ENCODE data around the gene COL23A1. TPM values are rescaled to one million over a fixed set of nuclear protein-coding genes. Genes with fewer than 3 reads are reported as not detected.

Gene COL23A1
- total RNA-seq, 1 donor from 2014 or later, result 2.9 TPM

DNA sequence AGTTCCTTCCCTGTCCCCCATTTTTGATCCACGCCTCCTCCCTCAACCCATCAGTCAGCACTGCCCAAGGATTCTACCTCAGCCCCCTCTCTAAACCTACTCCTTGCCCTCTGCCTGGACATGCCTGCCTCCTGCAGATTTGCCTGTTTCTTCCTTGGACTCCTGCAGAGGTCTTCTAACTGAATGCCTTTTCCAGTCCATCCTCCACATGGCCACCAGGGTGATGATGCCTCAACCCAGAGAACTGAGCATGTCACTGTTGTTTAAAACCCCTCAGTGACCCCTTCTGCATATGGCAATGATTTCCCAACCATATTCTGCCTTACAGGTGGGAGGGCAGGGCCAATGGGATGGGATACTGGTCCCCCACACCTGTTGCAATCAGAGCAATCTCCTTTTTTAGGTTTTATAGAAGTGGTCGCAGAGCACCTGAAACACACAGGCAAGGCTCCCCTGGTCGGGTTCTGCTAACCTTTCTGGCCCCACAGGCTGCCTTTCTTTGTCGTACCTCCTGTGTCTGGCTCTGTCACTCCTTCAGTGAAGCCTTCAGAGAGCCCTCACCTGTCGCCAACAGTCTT is 366.9 kb downstream of the COL23A1 start:
- peak overlapping the region; percentile 60 for H3K27ac Mint-ChIP-seq (ENCODE audit: unreplicated experiment)
- no peak for DNase-seq
- TF ChIP-seq, protein P1, sequence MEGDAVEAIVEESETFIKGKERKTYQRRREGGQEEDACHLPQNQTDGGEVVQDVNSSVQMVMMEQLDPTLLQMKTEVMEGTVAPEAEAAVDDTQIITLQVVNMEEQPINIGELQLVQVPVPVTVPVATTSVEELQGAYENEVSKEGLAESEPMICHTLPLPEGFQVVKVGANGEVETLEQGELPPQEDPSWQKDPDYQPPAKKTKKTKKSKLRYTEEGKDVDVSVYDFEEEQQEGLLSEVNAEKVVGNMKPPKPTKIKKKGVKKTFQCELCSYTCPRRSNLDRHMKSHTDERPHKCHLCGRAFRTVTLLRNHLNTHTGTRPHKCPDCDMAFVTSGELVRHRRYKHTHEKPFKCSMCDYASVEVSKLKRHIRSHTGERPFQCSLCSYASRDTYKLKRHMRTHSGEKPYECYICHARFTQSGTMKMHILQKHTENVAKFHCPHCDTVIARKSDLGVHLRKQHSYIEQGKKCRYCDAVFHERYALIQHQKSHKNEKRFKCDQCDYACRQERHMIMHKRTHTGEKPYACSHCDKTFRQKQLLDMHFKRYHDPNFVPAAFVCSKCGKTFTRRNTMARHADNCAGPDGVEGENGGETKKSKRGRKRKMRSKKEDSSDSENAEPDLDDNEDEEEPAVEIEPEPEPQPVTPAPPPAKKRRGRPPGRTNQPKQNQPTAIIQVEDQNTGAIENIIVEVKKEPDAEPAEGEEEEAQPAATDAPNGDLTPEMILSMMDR (IDR thresholded peaks at IDR 0.05; ENCODE audit: partially characterized antibody, unreplicated experiment), result no peak
- H3K27me3 Mint-ChIP-seq (ENCODE audit: unreplicated experiment), result peaks cover 6% of the 10 kb centered on the region
- no peak overlapping the region for H3K4me3 Mint-ChIP-seq (ENCODE audit: unreplicated experiment)
- peaks cover 9% of the 10 kb centered on the region for H3K9me3 Mint-ChIP-seq (ENCODE audit: unreplicated experiment)
- peaks cover 17% of the 10 kb centered on the region for H3K36me3 Mint-ChIP-seq (ENCODE audit: unreplicated experiment)
- peaks cover 3% of the 10 kb centered on the region for H3K4me1 Mint-ChIP-seq (ENCODE audit: low read depth, unreplicated experiment)

DNA sequence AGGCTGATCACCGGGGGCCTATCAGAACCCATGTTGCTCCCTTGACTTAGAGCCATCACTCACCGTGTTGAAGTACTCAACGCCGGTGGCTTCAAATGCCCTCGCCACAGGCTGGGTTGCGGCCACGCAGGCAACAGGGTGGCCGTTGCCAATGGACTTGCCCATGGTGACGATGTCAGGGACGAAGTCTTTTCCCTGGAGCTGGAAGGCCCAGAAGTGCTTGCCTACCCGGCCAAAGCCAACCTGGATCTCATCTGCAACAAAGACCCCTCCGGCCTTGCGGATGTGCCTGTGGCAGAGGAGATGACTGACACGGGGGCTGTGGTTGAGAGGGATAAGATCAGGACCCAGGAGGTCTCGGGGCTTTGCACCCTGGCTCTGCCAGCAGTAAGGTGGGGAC is 367.9 kb downstream of the COL23A1 start:
- Mint-ChIP-seq H3K36me3 (ENCODE audit: unreplicated experiment) (peaks cover 10% of the 10 kb centered on the region), H3K9me3 (ENCODE audit: unreplicated experiment) (peaks cover 5% of the 10 kb centered on the region), H3K27ac (ENCODE audit: unreplicated experiment) (no peak overlapping the region), H3K27me3 (ENCODE audit: unreplicated experiment) (peaks cover 6% of the 10 kb centered on the region), H3K4me1 (ENCODE audit: low read depth, unreplicated experiment) (peaks cover 3% of the 10 kb centered on the region), H3K4me3 (ENCODE audit: unreplicated experiment) (no peak overlapping the region)
- no peak for DNase-seq
- TF ChIP-seq, protein P1 (IDR thresholded peaks at IDR 0.05; ENCODE audit: partially characterized antibody, unreplicated experiment), result no peak

DNA sequence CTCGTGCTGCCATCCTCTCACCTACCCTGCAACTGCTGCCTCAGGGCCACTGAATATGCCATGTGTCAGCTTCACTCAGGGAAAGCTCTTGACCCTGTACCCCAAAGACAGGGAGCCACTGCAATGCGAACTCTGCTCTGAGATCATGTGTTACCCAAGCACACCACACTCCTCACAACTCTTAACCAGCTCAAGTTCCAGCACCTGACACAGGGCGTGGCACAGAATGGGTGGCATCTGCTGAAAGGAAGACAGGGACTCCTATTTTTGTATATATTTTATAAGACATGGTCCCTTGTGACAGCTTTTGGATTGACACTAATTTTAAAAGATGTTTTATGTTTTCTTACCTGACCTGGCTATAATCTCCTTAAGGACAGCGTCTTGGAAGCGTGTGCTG is 368.3 kb downstream of the COL23A1 start:
- H3K27me3 Mint-ChIP-seq (ENCODE audit: unreplicated experiment), result peaks cover 6% of the 10 kb centered on the region
- H3K36me3 Mint-ChIP-seq (ENCODE audit: unreplicated experiment), result peaks cover 6% of the 10 kb centered on the region
- no peak overlapping the region for H3K27ac Mint-ChIP-seq (ENCODE audit: unreplicated experiment)
- H3K9me3 Mint-ChIP-seq (ENCODE audit: unreplicated experiment), result peaks cover 2% of the 10 kb centered on the region
- H3K4me3 Mint-ChIP-seq (ENCODE audit: unreplicated experiment), result no peak overlapping the region
- DNase-seq, result no peak
- H3K4me1 Mint-ChIP-seq (ENCODE audit: low read depth, unreplicated experiment), result peaks cover 3% of the 10 kb centered on the region
- TF ChIP-seq, protein P1 (IDR thresholded peaks at IDR 0.05; ENCODE audit: partially characterized antibody, unreplicated experiment), result no peak

DNA sequence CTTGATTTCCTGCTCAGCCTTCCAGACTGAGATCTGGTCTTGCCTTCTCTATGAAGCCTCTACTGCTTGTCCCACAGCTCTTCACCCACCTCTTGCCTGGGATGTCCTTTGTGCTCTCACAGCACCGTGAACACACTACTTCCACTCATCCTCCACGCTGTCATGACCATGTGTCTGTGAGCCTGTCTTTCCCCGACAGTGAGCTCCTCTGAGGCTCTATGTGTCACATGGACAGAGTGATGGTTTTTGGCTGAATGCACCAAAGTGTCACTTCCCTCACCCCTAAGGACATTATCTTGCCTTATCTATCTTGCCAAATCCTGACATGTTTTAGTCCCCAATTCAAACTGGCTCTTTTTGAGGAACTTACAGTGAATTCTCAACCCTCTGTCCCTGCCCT is 368.9 kb downstream of the COL23A1 start:
- no peak overlapping the region for H3K4me3 Mint-ChIP-seq (ENCODE audit: unreplicated experiment)
- H3K27ac Mint-ChIP-seq (ENCODE audit: unreplicated experiment), result no peak overlapping the region
- H3K27me3 Mint-ChIP-seq (ENCODE audit: unreplicated experiment), result peaks cover 6% of the 10 kb centered on the region
- DNase-seq, result no peak
- H3K9me3 Mint-ChIP-seq (ENCODE audit: unreplicated experiment), result peaks cover 2% of the 10 kb centered on the region
- H3K4me1 Mint-ChIP-seq (ENCODE audit: low read depth, unreplicated experiment), result peaks cover 3% of the 10 kb centered on the region
- H3K36me3 Mint-ChIP-seq (ENCODE audit: unreplicated experiment), result peaks cover under 1% of the 10 kb centered on the region
- TF ChIP-seq, protein P1 (IDR thresholded peaks at IDR 0.05; ENCODE audit: partially characterized antibody, unreplicated experiment), result no peak

DNA sequence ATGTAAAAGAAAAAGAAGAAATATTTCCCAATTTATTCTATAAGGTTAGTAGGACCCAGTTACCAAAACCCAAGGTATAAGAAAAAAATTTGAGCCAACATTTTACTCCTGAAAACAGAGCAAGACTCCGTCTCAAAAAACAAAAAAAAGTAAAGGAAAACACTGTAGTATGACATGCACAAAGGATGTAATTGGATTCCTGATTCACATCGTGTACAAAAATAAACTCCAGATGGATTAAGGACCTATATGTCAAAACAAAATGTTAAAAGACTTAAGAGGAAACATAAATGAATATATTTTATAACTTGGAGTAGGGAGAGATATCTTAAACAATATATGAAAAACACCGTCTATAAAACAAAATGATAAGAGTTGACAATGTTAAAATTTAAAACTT is 371.4 kb downstream of the COL23A1 start:
- H3K9me3 Mint-ChIP-seq (ENCODE audit: unreplicated experiment), result no peaks in the 10 kb centered on the region
- no peak overlapping the region for H3K4me3 Mint-ChIP-seq (ENCODE audit: unreplicated experiment)
- no peaks in the 10 kb centered on the region for H3K36me3 Mint-ChIP-seq (ENCODE audit: unreplicated experiment)
- TF ChIP-seq, protein P1 (IDR thresholded peaks at IDR 0.05; ENCODE audit: partially characterized antibody, unreplicated experiment), result no peak
- H3K4me1 Mint-ChIP-seq (ENCODE audit: low read depth, unreplicated experiment), result peaks cover 3% of the 10 kb centered on the region
- no peak for DNase-seq
- H3K27me3 Mint-ChIP-seq (ENCODE audit: unreplicated experiment), result peaks cover 1% of the 10 kb centered on the region
- H3K27ac Mint-ChIP-seq (ENCODE audit: unreplicated experiment), result no peak overlapping the region

All from glutamatergic neuron (in vitro differentiated cells).